ENCODE measurements around the gene YRDC. TPM values are rescaled to one million over a fixed set of nuclear protein-coding genes. Genes with fewer than 3 reads are reported as not detected.
A peak's percentile ranks its signal among the peaks of the same experiment; 100 is the strongest.

Gene YRDC
- total and polyA plus RNA-seq, 8 donors, result 9.8 to 16.9 (median 12.1) TPM

- Histone ChIP-seq H3K36me3 (peaks cover 0 to 36% of the 10 kb centered on the region in 2 donors), H3K27me3 (no peaks in the 10 kb centered on the region), H3K9me3 (no peaks in the 10 kb centered on the region), H3K4me1 (peaks cover 6 to 90% of the 10 kb centered on the region in 2 donors), H3K27ac (peak overlapping the region in 1 of 2 donors; percentile 87), H3K4me3 (no peak overlapping the region)
- TF ChIP-seq CTCF (IDR thresholded peaks at IDR 0.05), result no peak
- intact Hi-C loops (cut with DNase I), result no loop called here
- DNase-seq (no peak), ATAC-seq (no peak)
Measured at GRCh38 chr1:37845786-37846185, 37.8 kb upstream of the YRDC start.

- Histone ChIP-seq H3K4me1 (peaks cover 0 to 83% of the 10 kb centered on the region in 2 donors), H3K27ac (peak overlapping the region in 1 of 2 donors; percentile 87), H3K4me3 (no peak overlapping the region), H3K27me3 (no peaks in the 10 kb centered on the region), H3K36me3 (peaks cover 0 to 42% of the 10 kb centered on the region in 2 donors), H3K9me3 (no peaks in the 10 kb centered on the region)
- no peak for TF ChIP-seq CTCF (IDR thresholded peaks at IDR 0.05)
- ATAC-seq, result no peak
- intact Hi-C loops (cut with DNase I), result no loop called here
- no peak for DNase-seq
Measured at GRCh38 chr1:37845049-37845646, 37.1 kb upstream of the YRDC start.

GRCh38 chr1:37844536-37844935 is 36.5 kb upstream of the YRDC start:
- Histone ChIP-seq H3K27me3 (no peaks in the 10 kb centered on the region), H3K36me3 (peaks cover 0 to 47% of the 10 kb centered on the region in 2 donors), H3K4me3 (no peak overlapping the region), H3K27ac (peak overlapping the region in 1 of 2 donors; percentile 87), H3K9me3 (no peaks in the 10 kb centered on the region), H3K4me1 (peaks cover 0 to 77% of the 10 kb centered on the region in 2 donors)
- ATAC-seq (no peak), DNase-seq (no peak)
- intact Hi-C loops (cut with DNase I), result no loop called here
- no peak for TF ChIP-seq CTCF (IDR thresholded peaks at IDR 0.05)

- no peaks in the 10 kb centered on the region for H3K9me3 ChIP-seq
- DNase-seq, result no peak
- H3K27ac ChIP-seq, result no peak overlapping the region
- intact Hi-C loops (cut with DNase I), result no loop called here
- ATAC-seq, result no peak
- peaks cover 0 to 50% of the 10 kb centered on the region in 2 donors for H3K4me1 ChIP-seq
- no peak overlapping the region for H3K4me3 ChIP-seq
- TF ChIP-seq CTCF (IDR thresholded peaks at IDR 0.05), result no peak
- peaks cover 0 to 61% of the 10 kb centered on the region in 2 donors for H3K36me3 ChIP-seq
- no peaks in the 10 kb centered on the region for H3K27me3 ChIP-seq
Measured at GRCh38 chr1:37841652-37842051, 33.6 kb upstream of the YRDC start.

GRCh38 chr1:37840711-37841110 is 32.7 kb upstream of the YRDC start:
- TF ChIP-seq CTCF (IDR thresholded peaks at IDR 0.05), result no peak
- H3K36me3 ChIP-seq, result peaks cover 0 to 68% of the 10 kb centered on the region in 2 donors
- ATAC-seq (no peak), DNase-seq (no peak)
- no peaks in the 10 kb centered on the region for H3K27me3 ChIP-seq
- peaks cover 0 to 40% of the 10 kb centered on the region in 2 donors for H3K4me1 ChIP-seq
- intact Hi-C loops (cut with DNase I), result no loop called here
- no peak overlapping the region for H3K4me3 ChIP-seq
- no peak overlapping the region for H3K27ac ChIP-seq
- H3K9me3 ChIP-seq, result no peaks in the 10 kb centered on the region

Measured in left lung (tissue), 10 donors.